Kidney (tissue), 14 donors: ENCODE measurements around the gene TRIM44. TPM values are rescaled to one million over a fixed set of nuclear protein-coding genes. Genes with fewer than 3 reads are reported as not detected.
"Not testable (repeated sequence)": the region's sequence is repeated elsewhere in the genome, so short reads cannot be mapped to it uniquely, and the experiment has no call there.

Experiments used
- DNase-seq, 5 donors: peaks; one replicate each; pipeline ENCODE4 v3.0.0-alpha.2; 2013 to 2020
- FAIRE-seq: peaks from 2 replicates; lab custom pipeline; 2012; peaks lifted over from hg19 to GRCh38; lab: Jason Lieb, UNC
- H3K27ac ChIP-seq, 2 donors: one replicate each; pipeline ENCODE4 v1.7.0; 2013; ENCODE audit warnings: low read depth in 2 of 2, low read length in 2 of 2, inconsistent platforms in 1 of 2
- H3K27me3 ChIP-seq: one replicate; pipeline ENCODE4 v1.7.1; 2013; ENCODE audit warnings: low read length, inconsistent platforms; ENCODE audit not compliant: control insufficient read depth, insufficient read depth
- H3K36me3 ChIP-seq, 3 donors: one replicate each; pipeline versions ENCODE4 v1.7.0 to v1.7.1; 2013; ENCODE audit warnings: low read length in 3 of 3, control low read depth in 1 of 3, inconsistent platforms in 1 of 3; ENCODE audit not compliant: insufficient read depth in 3 of 3, control insufficient read depth in 2 of 3
- H3K4me1 ChIP-seq, 3 donors: one replicate each; pipeline versions ENCODE4 v1.7.0 to v1.7.1; 2013; ENCODE audit warnings: low read length in 3 of 3, inconsistent platforms in 1 of 3, low read depth in 1 of 3; ENCODE audit not compliant: control insufficient read depth in 2 of 3, insufficient read depth in 2 of 3
- H3K4me3 ChIP-seq, 3 donors: one replicate each; pipeline versions ENCODE4 v1.7.0 to v1.8.1; 2013; ENCODE audit warnings: low read length in 3 of 3, control low read depth in 1 of 3, inconsistent platforms in 1 of 3
- H3K9ac ChIP-seq, 3 donors: one replicate each; pipeline versions ENCODE4 v1.7.0 to v1.7.1; 2013; ENCODE audit warnings: low read length in 3 of 3, control low read depth in 1 of 3, inconsistent platforms in 1 of 3
- H3K9me3 ChIP-seq, 3 donors: one replicate each; pipeline versions ENCODE4 v1.7.0 to v1.7.1; 2013; ENCODE audit warnings: low read length in 3 of 3, control low read depth in 1 of 3, inconsistent platforms in 1 of 3; ENCODE audit not compliant: control insufficient read depth in 2 of 3, insufficient read depth in 1 of 3
- CTCF ChIP-seq: IDR thresholded peaks from 3 replicates; pipeline ENCODE4 v1.5.1; 2012; ENCODE audit warnings: mild to moderate bottlenecking, moderate library complexity, borderline replicate concordance; ENCODE audit not compliant: insufficient read depth; ENCODE audit errors: extremely low read depth
- intact Hi-C: fragments of 100-400 bp; cut with DNase I; formaldehyde crosslinking; loops from one replicate; pipeline ENCODE4 v1.11.1; 2022
- polyA plus RNA-seq: library from polyadenylated mRNA; stranded (reverse); fragments of 350-450 nt; fragmentation: Illumina TruSeq; extraction: RNeasy Lipid Tissue Mini Kit (QIAGEN cat#74804); gene quantifications from one replicate; pipeline ENCODE4 v1.2.3, GENCODE V29; 2014; ENCODE audit warnings: low read depth, low replicate concordance; ENCODE audit not compliant: insufficient read depth
- total RNA-seq: library from RNA; stranded (reverse); fragmentation: NEBNext Ultra II Directional; extraction: Animal tissue kit (Norgen Biotek cat#: 25700); gene quantifications from one replicate; pipeline ENCODE4 v1.2.1, GENCODE V29; 2021
- donor health status: control.
- donor health status: control.
- donor health status: control.
- donor health status: control.
- donor health status: control.
- donor health status: DM: yes; HTN: yes; CAD: no.
- donor health status: Normal renal cell carcinoma (clear cell type).

The TRIM44 gene
- total and polyA plus RNA-seq, 2 donors from 2014 or later, result 14.5 to 88.9 TPM

GRCh38 chr11:35663408-35663702 is 780 bp downstream of the TRIM44 start:
- Histone ChIP-seq H3K9me3 (peaks cover 2 to 18% (median 6%) of the 10 kb centered on the region in 3 donors), H3K4me1 (peaks cover 2 to 14% (median 9%) of the 10 kb centered on the region in 3 donors), H3K27me3 (no peaks in the 10 kb centered on the region), H3K9ac (peak overlapping the region in 2 of 3 donors; percentile 51 to 67), H3K27ac (peak overlapping the region; percentile 87 to 92), H3K4me3 (peak overlapping the region; percentile 73 to 93 (median 86)), H3K36me3 (peaks cover 0 to 4% (median 2%) of the 10 kb centered on the region in 3 donors)
- no peak for TF ChIP-seq CTCF
- intact Hi-C loops, result no loop called here
- DNase-seq (peak in 1 of 5 donors; percentile 35), FAIRE-seq (no peak)

- intact Hi-C loops, result no loop called here
- Histone ChIP-seq H3K27ac (no peak overlapping the region), H3K9me3 (peaks cover 2 to 18% (median 6%) of the 10 kb centered on the region in 3 donors), H3K9ac (no peak overlapping the region), H3K4me1 (peaks cover 2 to 14% (median 9%) of the 10 kb centered on the region in 3 donors), H3K36me3 (peaks cover 0 to 4% (median 2%) of the 10 kb centered on the region in 3 donors), H3K4me3 (peak overlapping the region in 2 of 3 donors; percentile 3 to 93), H3K27me3 (no peaks in the 10 kb centered on the region)
- TF ChIP-seq CTCF, result no peak
- DNase-seq (peak in 1 of 5 donors; percentile 20), FAIRE-seq (no peak)
Observed at GRCh38 chr11:35664977-35665441, 2.4 kb downstream of the TRIM44 start.

GRCh38 chr11:35667257-35667656 is 4.7 kb downstream of the TRIM44 start:
- H3K36me3 ChIP-seq, result peaks cover 0 to 4% (median 2%) of the 10 kb centered on the region in 3 donors
- no peak overlapping the region for H3K27ac ChIP-seq
- no peaks in the 10 kb centered on the region for H3K27me3 ChIP-seq
- no peak for FAIRE-seq
- H3K9me3 ChIP-seq, result peaks cover 2 to 18% (median 6%) of the 10 kb centered on the region in 3 donors
- H3K4me3 ChIP-seq, result no peak overlapping the region
- no peak for TF ChIP-seq CTCF
- peaks cover 2 to 9% (median 8%) of the 10 kb centered on the region in 3 donors for H3K4me1 ChIP-seq
- H3K9ac ChIP-seq, result no peak overlapping the region
- intact Hi-C loops, result no loop called here
- no peak for DNase-seq

GRCh38 chr11:35668350-35668749 is 5.8 kb downstream of the TRIM44 start:
- H3K27me3 ChIP-seq, H3K4me3 ChIP-seq, H3K36me3 ChIP-seq, H3K4me1 ChIP-seq, H3K9ac ChIP-seq, FAIRE-seq, intact Hi-C loops, DNase-seq, H3K27ac ChIP-seq: not testable (repeated sequence)
- peaks cover 2 to 18% (median 6%) of the 10 kb centered on the region in 3 donors for H3K9me3 ChIP-seq
